Measurements from ENCODE around the gene PPM1A. TPM values are rescaled to one million over a fixed set of nuclear protein-coding genes. Genes with fewer than 3 reads are reported as not detected.

PPM1A gene
- total and polyA plus RNA-seq, 2 donors (not counting 3 experiments of a cell fraction or from before 2014, with no cell fraction given), result 14.1 to 33.9 TPM

DNA sequence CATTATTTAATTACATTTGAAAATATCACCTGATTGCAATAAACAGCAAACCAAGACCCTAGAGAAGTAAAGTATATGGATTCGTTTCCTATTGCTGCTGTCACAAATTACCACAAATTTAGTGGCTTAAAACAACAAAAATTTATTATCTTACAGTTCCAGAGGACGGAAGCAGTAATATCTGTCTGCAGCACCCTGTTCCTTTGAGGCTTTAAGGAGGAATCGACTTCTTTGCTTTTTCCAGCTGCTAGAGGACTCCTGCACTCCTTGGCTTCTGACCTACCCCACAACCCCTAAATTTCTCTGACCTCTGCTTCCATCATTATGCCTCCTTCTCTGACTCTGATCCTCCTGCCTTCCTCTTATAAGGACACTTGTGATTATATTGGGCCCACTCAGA lies 23.8 kb upstream of the PPM1A start:
- H2AFZ ChIP-seq (ENCODE audit: low read depth, low read length), result no peak overlapping the region
- BruUV-seq (replicated peaks), result no TSS peak
- POLR2A ChIA-PET, result no interaction called here
- H3K36me3 ChIP-seq (ENCODE audit: control insufficient read depth in 2 of 2, extremely low read depth in 1 of 2, insufficient read depth in 2 of 2, low read length in 2 of 2), result no peaks in the 10 kb centered on the region
- no peaks in the 10 kb centered on the region for H4K20me1 ChIP-seq (replicated peaks; ENCODE audit: control insufficient read depth, extremely low read depth, insufficient read depth, low read length)
- no peak for DNase-seq (ENCODE audit: low read depth, low spot score)
- H3K9ac ChIP-seq (replicated peaks; ENCODE audit: extremely low read depth, insufficient read depth, low read length), result no peak overlapping the region
- no peaks in the 10 kb centered on the region for H3K79me2 ChIP-seq (ENCODE audit: control insufficient read depth, insufficient read depth, low read length)
- H3K27ac ChIP-seq (ENCODE audit: insufficient read depth, low read depth, low read length), result no peak overlapping the region
- intact Hi-C loops (cut with micrococcal nuclease), result no loop called here
- CTCF ChIA-PET, result interaction anchor here (0.7 to 1.3 kb wide), 2 partner anchors 42 to 106 kb away, joined by 3 read pairs; no protein-coding TSS in a partner anchor
- no peaks in the 10 kb centered on the region for H3K9me3 ChIP-seq (replicated peaks; ENCODE audit: control insufficient read depth, insufficient read depth, low read length)
- H3K4me1 ChIP-seq (ENCODE audit: control insufficient read depth, extremely low read depth, insufficient read depth, low read length), result no peaks in the 10 kb centered on the region
- no peak overlapping the region for H3K4me3 ChIP-seq (replicated peaks in 1 of 3; ENCODE audit: insufficient read depth in 1 of 3, low read depth in 1 of 3, low read length in 3 of 3)
- TF ChIP-seq POLR2AphosphoS5 (IDR thresholded peaks at IDR 0.05; ENCODE audit: insufficient read depth, low read depth, low read length), result no peak
- TF ChIP-seq, protein P1, sequence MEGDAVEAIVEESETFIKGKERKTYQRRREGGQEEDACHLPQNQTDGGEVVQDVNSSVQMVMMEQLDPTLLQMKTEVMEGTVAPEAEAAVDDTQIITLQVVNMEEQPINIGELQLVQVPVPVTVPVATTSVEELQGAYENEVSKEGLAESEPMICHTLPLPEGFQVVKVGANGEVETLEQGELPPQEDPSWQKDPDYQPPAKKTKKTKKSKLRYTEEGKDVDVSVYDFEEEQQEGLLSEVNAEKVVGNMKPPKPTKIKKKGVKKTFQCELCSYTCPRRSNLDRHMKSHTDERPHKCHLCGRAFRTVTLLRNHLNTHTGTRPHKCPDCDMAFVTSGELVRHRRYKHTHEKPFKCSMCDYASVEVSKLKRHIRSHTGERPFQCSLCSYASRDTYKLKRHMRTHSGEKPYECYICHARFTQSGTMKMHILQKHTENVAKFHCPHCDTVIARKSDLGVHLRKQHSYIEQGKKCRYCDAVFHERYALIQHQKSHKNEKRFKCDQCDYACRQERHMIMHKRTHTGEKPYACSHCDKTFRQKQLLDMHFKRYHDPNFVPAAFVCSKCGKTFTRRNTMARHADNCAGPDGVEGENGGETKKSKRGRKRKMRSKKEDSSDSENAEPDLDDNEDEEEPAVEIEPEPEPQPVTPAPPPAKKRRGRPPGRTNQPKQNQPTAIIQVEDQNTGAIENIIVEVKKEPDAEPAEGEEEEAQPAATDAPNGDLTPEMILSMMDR (IDR thresholded peaks at IDR 0.05; ENCODE audit: extremely low read depth in 1 of 2, insufficient read depth in 1 of 2, low read depth in 1 of 2, low read length in 2 of 2), result no peak
- no peak for TF ChIP-seq FOS (IDR thresholded peaks at IDR 0.05; ENCODE audit: borderline replicate concordance, insufficient read depth, low read length)
- TF ChIP-seq GATA2 (IDR thresholded peaks at IDR 0.05; ENCODE audit: insufficient read depth, insufficient read length, low read depth, low read length), result no peak
- TF ChIP-seq, protein P2, sequence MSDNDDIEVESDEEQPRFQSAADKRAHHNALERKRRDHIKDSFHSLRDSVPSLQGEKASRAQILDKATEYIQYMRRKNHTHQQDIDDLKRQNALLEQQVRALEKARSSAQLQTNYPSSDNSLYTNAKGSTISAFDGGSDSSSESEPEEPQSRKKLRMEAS (IDR thresholded peaks at IDR 0.05; ENCODE audit: insufficient read depth, insufficient read length), result no peak
- dilution Hi-C loops (cut with MboI; ENCODE audit: extremely low pct_ligation_motif_present, low sequenced_read_pairs), result no loop called here
- H3K27me3 ChIP-seq (ENCODE audit: control insufficient read depth in 2 of 2, insufficient read depth in 2 of 2, low read length in 2 of 2), result peaks cover 0 to 4% of the 10 kb centered on the region in 2 experiments
- no peak for FAIRE-seq
- H3K9me1 ChIP-seq (replicated peaks; ENCODE audit: control insufficient read depth, extremely low read depth, insufficient read depth, low read length), result no peaks in the 10 kb centered on the region
- no peak overlapping the region for H3K4me2 ChIP-seq (ENCODE audit: insufficient read depth, low read length)

DNA sequence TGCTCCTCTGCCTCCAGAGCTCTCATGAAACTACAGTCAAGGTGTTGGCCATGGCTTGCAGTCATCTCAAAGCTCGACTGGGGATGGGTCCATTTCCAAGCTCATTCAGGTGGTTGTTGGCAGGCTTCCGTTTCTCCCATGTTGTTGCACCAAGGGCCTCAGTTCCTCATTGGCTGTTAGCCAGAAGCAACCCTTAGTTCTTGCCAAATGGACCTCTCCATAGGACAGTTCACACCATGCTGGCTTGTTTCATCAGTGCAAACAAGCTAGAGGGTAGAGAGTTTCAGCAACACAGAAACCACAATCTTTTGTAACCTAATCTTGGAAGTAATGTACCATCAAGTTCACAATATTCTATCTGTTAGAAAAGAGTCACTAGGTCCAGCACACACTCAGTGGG lies 22.7 kb upstream of the PPM1A start:
- Histone ChIP-seq H3K9me1 (replicated peaks; ENCODE audit: control insufficient read depth, extremely low read depth, insufficient read depth, low read length) (no peaks in the 10 kb centered on the region), H3K9me3 (replicated peaks; ENCODE audit: control insufficient read depth, insufficient read depth, low read length) (no peaks in the 10 kb centered on the region), H3K36me3 (ENCODE audit: control insufficient read depth in 2 of 2, extremely low read depth in 1 of 2, insufficient read depth in 2 of 2, low read length in 2 of 2) (no peaks in the 10 kb centered on the region), H3K9ac (replicated peaks; ENCODE audit: extremely low read depth, insufficient read depth, low read length) (no peak overlapping the region), H4K20me1 (replicated peaks; ENCODE audit: control insufficient read depth, extremely low read depth, insufficient read depth, low read length) (no peaks in the 10 kb centered on the region), H2AFZ (ENCODE audit: low read depth, low read length) (no peak overlapping the region), H3K4me3 (replicated peaks in 1 of 3; ENCODE audit: insufficient read depth in 1 of 3, low read depth in 1 of 3, low read length in 3 of 3) (no peak overlapping the region), H3K79me2 (ENCODE audit: control insufficient read depth, insufficient read depth, low read length) (no peaks in the 10 kb centered on the region), H3K4me1 (ENCODE audit: control insufficient read depth, extremely low read depth, insufficient read depth, low read length) (no peaks in the 10 kb centered on the region), H3K27me3 (ENCODE audit: control insufficient read depth in 2 of 2, insufficient read depth in 2 of 2, low read length in 2 of 2) (peaks cover 0 to 4% of the 10 kb centered on the region in 2 experiments), H3K27ac (ENCODE audit: insufficient read depth, low read depth, low read length) (no peak overlapping the region), H3K4me2 (ENCODE audit: insufficient read depth, low read length) (no peak overlapping the region)
- intact Hi-C loops (cut with micrococcal nuclease), result no loop called here
- POLR2A ChIA-PET, result no interaction called here
- CTCF ChIA-PET, result no interaction called here
- TF ChIP-seq FOS (IDR thresholded peaks at IDR 0.05; ENCODE audit: borderline replicate concordance, insufficient read depth, low read length) (no peak), EZH2 (IDR thresholded peaks at IDR 0.05; ENCODE audit: borderline replicate concordance, low read depth, low read length, severe bottlenecking) (no peak), MYC (IDR thresholded peaks at IDR 0.05; ENCODE audit: low read depth, low read length) (no peak), POLR2A (IDR thresholded peaks at IDR 0.05; ENCODE audit: low read depth, low read length) (no peak), POLR2AphosphoS5 (IDR thresholded peaks at IDR 0.05; ENCODE audit: insufficient read depth, low read depth, low read length) (no peak), JUN (IDR thresholded peaks at IDR 0.05; ENCODE audit: borderline replicate concordance, insufficient read depth, insufficient read length, low read depth) (no peak), GATA2 (IDR thresholded peaks at IDR 0.05; ENCODE audit: insufficient read depth, insufficient read length, low read depth, low read length) (no peak)
- TF ChIP-seq, protein P2 (IDR thresholded peaks at IDR 0.05; ENCODE audit: insufficient read depth, insufficient read length), result no peak
- TF ChIP-seq, protein P1 (IDR thresholded peaks at IDR 0.05; ENCODE audit: extremely low read depth in 1 of 2, insufficient read depth in 1 of 2, low read depth in 1 of 2, low read length in 2 of 2), result no peak
- FAIRE-seq (no peak), DNase-seq (ENCODE audit: low read depth, low spot score) (no peak)
- dilution Hi-C loops (cut with MboI; ENCODE audit: extremely low pct_ligation_motif_present, low sequenced_read_pairs), result no loop called here
- BruUV-seq (replicated peaks), result no TSS peak
